HCEC 1CT (cell line): ENCODE data around the gene CMTM2.
"Not testable (repeated sequence)": the region's sequence is repeated elsewhere in the genome, so short reads cannot be mapped to it uniquely, and the experiment has no call there.

Experiments used
- DNase-seq: peaks from one replicate; pipeline ENCODE4 v3.0.0-alpha.2; 2017

CMTM2 gene

GRCh38 chr16:66610111-66610820, 31.0 kb downstream of the CMTM2 start:
- no peak for DNase-seq

GRCh38 chr16:66611911-66612310, 32.6 kb downstream of the CMTM2 start:
- DNase-seq: not testable (repeated sequence)

GRCh38 chr16:66612422-66612821, 33.2 kb downstream of the CMTM2 start:
- no peak for DNase-seq

- no peak for DNase-seq
Measured at GRCh38 chr16:66614161-66614802, 35.0 kb downstream of the CMTM2 start.

- DNase-seq: no peak
Measured at GRCh38 chr16:66616169-66616568, 36.9 kb downstream of the CMTM2 start.

- no peak for DNase-seq
Measured at GRCh38 chr16:66616592-66616991, 37.3 kb downstream of the CMTM2 start.

GRCh38 chr16:66617010-66617434, 37.8 kb downstream of the CMTM2 start:
- DNase-seq: no peak

GRCh38 chr16:66617728-66618127, 38.5 kb downstream of the CMTM2 start:
- no peak for DNase-seq

GRCh38 chr16:66618588-66619375, 39.5 kb downstream of the CMTM2 start:
- DNase-seq: peak; percentile 96

- peak; percentile 68 for DNase-seq
Measured at GRCh38 chr16:66619534-66620428, 40.5 kb downstream of the CMTM2 start.

GRCh38 chr16:66620429-66620795, 41.1 kb downstream of the CMTM2 start:
- no peak for DNase-seq

- DNase-seq: no peak
Measured at GRCh38 chr16:66621973-66622372, 42.7 kb downstream of the CMTM2 start.

- DNase-seq: no peak
Measured at GRCh38 chr16:66622863-66623262, 43.6 kb downstream of the CMTM2 start.

- DNase-seq: no peak
Measured at GRCh38 chr16:66623755-66624154, 44.5 kb downstream of the CMTM2 start.

GRCh38 chr16:66627611-66628378, 48.5 kb downstream of the CMTM2 start:
- not testable (repeated sequence) for DNase-seq

GRCh38 chr16:66629856-66630255, 50.6 kb downstream of the CMTM2 start:
- DNase-seq: no peak

GRCh38 chr16:66630561-66631260, 51.4 kb downstream of the CMTM2 start:
- DNase-seq: not testable (repeated sequence)

- not testable (repeated sequence) for DNase-seq
Measured at GRCh38 chr16:66631558-66631957, 52.3 kb downstream of the CMTM2 start.

GRCh38 chr16:66634527-66635196, 55.4 kb downstream of the CMTM2 start:
- no peak for DNase-seq

- DNase-seq: no peak
Measured at GRCh38 chr16:66635406-66635805, 56.1 kb downstream of the CMTM2 start.

- DNase-seq: no peak
Measured at GRCh38 chr16:66636199-66636598, 56.9 kb downstream of the CMTM2 start.
